ENCODE data around the gene COMMD4.

DNA sequence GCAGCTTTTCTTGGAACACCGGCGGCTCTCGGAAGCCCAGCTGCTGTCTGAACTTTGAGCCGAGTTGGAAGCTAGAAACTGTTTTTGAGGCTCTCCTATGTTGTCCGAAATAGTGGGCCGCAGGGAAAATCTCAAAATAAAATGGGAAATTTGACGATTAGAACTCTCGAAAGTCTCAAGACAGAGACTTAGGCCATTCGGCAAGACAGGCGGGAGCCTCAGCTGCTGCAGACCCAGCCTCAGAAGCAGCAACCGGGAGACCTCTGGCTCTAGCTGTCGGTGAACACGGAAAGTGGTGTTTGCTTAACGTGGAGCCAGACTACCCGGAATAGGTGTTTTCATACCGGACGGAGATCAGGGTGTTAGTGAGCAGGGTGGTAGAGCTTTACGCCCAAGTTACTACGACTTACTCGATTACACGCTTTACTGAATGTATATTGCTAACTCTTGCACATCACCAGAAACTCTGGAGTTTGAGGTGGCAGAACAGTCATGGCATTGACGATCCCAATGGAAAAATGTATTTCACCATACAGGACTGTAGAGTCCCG lies 32.9 kb downstream of the COMMD4 start:
- TF ChIP-seq SUZ12 (IDR thresholded peaks at IDR 0.05; ENCODE audit: extremely low read depth, insufficient read depth, insufficient read length): no peak
- TF ChIP-seq YY1 (IDR thresholded peaks at IDR 0.05; ENCODE audit: insufficient read depth, insufficient read length): no peak

All from NT2/D1 (cell line).